GM19239 (cell line): Measurements from ENCODE around the gene BMX.

ENCODE experiments used
- DNase-seq: peaks from one replicate; pipeline ENCODE4 v3.0.0; 2011; ENCODE audit warnings: low spot score; ENCODE audit not compliant: insufficient read length
- FAIRE-seq: peaks from 2 replicates; lab custom pipeline; 2011; peaks lifted over from hg19 to GRCh38; lab: Jason Lieb, UNC

BMX gene

DNA sequence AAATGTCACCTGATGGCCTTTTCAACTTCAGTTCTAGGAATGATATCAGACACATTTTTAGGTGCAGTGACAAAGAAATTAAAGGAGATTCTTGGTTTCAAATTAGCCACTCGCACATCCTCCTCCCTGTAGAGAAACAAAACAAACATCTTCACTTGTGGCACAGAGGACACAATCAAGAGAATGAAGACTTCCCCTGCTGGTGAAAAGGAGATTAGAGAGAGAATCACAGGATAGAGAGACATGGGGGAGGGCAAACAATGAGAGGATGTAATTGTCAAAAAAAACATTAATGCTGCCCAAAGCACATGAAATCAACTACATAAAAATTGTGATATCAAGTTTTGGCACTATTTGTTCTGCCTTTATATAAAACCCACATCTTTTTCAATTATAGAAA lies 65.6 kb downstream of the BMX start:
- no peak for DNase-seq
- no peak for FAIRE-seq

DNA sequence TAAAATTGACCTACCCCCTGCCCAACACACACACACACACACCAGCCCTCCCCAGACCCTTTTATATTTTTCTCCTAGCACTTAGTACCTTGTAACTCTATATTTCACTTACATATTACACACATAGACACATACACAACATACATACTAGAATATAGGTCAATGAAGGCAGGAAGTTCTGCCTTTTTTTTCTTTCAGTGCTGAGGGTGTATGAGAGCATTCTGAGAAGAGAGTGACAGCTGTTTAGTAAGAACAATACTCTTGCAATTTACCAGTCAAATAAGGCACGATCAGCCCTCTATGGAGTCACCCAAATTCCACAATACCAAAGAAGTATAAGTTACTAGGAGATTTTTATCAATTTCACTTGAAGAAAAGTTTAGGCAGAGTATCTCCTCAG lies 66.7 kb downstream of the BMX start:
- DNase-seq (no peak), FAIRE-seq (no peak)

DNA sequence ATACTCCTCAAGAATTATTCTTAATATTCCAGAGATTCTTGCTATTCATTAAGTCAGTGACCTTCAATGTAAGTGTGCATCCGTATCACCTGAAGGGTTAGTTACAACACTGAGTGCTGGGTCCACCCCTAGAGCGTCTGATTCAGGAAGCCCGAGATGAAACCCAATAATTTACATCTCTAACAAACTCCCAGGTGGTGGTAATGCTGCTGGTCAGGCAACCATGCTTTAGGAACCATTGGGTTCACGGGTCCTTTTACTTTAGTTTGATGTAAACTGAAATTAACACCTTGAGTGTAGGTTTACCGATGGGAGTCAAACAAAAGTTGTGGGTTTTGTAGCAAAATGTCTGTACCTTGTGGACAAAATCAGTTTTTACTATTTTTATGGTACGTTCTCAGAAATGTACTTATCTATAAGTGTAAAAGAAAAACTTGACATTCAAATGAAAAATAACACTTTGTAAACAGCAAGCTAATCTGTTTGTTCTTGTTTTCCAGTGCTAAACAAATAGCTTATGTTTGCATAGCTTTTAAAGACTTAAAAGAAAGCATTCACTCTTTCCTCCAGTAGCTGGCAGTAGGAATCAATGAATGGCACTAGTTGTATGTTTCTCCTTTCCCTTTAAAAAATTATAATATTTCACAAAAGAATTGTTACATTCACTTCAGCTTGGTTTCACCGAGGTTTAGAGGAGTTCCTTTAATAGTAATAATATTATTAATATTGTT lies 67.4 kb downstream of the BMX start:
- DNase-seq (no peak), FAIRE-seq (no peak)

DNA sequence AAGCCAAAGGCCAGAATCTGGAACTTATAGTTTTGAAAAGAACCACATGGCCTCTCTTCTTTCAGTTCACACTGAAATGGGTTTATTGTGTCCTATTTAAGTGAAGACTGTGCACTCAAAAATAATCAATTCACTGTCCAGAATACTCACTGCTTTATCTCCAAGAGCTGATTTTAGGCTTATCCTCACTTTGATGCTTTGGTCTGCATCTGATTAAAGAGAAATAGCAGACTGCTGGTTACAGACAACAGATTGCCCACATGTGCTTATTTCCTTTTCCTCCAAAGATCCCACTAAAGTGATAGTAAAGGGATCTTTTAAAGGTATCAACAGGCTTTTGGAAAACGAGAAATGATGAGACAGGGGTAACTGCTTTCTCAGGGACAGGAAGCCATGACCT lies 69.5 kb downstream of the BMX start:
- no peak for FAIRE-seq
- no peak for DNase-seq

DNA sequence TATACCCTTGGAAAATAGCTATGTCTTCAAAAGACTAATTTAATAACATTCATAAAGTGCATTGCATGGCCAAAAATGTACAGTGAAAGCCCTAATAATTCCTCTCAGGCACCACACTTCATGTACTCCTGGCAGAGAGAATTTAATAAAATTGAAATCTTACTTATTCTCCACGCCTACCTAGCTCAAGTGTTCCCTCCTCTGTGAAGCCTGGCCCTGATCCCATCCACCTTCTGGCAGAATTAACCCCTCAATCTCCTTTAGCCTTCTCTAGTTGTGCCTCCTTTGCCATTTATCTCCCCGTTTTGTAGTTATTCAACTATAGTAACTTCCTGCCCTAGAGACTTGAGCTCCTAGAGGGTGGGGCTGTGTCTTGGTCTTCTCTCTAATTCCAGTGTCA lies 73.4 kb downstream of the BMX start:
- DNase-seq (no peak), FAIRE-seq (peak; percentile 49)

DNA sequence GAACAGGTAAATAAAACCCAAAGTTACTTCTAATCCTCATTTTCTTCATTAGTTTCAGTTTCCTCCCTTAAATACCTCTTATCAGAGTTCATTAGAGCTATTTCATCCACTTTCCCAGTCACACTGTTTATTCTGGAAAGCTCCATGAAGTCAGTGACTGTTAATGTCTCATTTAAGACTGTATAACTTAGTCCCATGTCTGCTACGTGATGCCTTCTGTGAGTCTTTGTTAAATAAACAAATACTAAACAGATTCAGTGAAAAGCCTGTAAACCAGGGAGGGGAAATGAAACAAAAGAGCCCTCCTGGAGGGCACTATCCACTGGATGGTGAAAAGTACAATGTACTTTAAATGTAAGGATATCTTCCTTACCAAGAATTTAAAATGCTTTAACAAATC lies 75.4 kb downstream of the BMX start:
- FAIRE-seq (no peak), DNase-seq (no peak)

DNA sequence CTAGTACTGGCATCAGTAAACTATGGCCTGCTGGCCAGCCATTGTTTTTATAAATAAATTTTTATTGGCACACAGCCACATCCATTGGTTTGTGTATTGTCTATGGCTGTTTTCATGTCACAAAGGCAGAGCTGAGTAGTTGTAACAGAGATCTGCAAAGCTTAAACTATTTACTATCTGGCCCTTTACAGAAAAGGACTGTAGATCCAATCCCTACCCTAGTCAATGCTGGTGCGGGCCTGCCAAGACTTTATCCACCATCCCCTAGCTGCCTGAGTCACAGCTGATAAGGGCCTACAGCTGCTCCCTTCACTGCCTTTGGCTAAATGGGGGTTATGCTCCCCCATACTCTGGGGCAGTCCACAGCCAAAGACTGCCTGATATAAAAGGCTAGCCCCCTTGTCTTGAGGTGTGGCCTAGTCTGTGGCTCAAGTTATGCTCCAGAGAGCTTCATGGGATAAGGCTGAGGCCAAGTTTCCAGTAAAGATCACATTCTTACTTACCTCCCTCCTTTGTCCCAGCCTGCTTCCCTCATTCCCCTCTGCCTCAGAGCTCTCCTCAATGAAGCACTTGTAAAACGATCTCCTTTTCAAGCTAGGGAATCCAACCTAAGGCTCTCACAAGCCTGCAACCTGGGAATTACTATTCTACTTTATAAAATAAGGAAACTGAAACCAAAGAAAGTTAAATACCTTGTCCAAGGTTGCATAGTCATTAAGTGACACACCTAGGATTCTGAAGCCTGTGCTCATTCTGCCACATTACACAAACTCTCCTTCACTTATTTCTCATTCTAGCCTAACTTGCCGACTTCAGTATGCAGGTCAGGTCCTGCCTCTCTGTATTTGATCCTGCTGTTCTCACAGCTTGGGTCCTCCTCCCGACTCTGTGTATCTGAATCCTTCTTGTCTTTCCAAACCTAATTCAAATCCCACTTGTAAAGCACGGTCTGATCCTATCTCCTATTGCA lies 79.5 kb downstream of the BMX start:
- no peak for FAIRE-seq
- DNase-seq = no peak

DNA sequence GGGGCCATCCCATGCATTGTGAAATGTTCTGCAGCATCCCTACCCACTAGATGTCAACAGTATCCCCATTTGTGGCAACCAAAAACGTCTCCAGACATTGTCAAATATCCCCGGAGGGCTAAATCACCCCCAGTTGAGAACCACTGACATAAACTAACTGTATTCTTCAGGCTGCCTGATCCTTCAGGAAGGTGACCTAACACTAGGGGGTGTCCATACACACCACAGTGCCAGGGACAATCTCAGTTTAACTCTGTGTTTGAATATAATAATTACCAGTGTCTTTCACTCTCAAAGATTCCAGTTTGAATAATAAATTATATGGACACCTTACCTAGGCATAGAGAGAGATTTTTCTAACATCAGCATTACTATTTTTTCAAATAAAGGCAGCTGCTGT lies 93.8 kb downstream of the BMX start:
- FAIRE-seq (no peak), DNase-seq (no peak)

DNA sequence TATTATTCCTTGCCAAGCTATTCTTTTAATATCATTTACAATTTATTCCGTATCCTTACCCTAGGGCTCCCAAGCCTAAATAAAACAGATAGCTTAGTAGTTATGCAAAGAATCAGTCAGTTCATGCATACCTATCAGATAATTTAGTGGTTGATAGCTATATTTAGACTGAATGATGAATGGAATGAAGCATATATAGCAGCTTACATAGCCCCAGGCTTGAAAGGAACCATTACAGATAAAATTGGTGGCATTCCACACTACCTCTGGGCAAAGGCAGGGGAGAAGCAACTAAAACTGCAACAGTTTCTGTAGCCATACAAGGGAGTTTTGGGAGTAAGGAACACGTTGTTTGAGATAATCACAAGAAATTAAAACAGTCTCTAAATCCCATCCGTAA lies 97.4 kb downstream of the BMX start:
- no peak for FAIRE-seq
- DNase-seq = no peak

DNA sequence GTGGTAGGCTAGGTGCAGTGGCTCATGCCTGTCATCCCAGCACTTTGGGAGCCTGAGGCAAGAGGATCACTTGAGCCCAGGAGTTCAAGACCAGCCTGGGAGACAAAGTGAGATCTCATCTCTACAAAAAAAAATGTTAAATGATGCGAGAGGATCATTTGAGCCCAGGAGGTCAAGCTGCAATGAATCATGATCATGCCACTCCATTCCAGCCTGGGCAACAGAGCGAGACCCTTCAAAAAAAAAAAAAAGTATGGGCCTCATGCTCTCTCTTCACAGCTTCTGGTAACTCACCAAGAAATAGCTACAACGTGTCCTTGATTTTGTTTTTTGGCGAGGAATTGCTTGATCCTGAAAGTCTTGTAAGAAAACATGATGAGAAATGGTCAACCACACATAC lies 98.9 kb downstream of the BMX start:
- FAIRE-seq = no peak

DNA sequence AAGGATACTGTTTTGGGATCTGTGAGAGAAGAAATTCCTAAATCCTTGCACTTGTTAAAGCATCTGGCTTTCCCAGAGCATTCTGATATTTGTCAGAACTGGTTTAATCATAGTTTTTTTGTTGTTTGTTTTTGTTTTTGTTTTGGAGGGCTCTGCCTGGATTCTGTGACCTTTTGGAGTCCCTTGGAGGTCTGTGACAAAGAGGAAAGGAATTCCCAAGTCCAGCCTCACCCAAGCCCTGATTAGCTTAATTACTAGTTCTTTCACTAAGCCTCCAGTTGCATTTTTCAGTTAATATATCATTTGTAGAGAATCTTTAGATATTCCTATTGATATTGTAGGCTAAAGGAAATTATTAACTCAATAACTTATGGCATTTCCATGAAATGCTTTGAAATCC lies 99.4 kb downstream of the BMX start:
- DNase-seq = no peak
- FAIRE-seq = no peak

More for the DNA sequence above, 98.9 kb downstream of the BMX start:
- no peak for DNase-seq

DNA sequence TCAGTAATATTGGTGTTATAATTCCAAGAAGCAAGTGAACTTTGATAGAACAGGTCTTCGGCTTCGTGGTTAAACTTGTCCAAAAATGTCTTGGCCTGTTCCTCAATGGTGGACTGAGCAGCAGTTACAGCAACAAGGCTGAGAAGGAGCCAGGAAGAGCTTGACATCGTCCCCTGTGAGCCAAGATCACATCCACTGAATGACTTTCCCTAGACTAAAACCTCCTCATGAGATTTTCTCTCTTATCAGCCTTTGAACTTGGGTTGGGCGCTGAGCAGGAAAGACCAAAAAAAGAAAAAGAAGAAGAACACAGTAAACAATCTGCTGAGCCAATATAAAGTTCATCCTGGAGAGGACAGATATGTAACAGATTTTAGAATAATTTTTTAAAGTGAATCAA lies 100.1 kb downstream of the BMX start, which contains the start of gene ACE2:
ACE2 (minus strand) TSS at position 216 of the 400 bp plus-strand sequence; CDS start at position 167, 49 bp downstream.
- DNase-seq (no peak), FAIRE-seq (no peak)

DNA sequence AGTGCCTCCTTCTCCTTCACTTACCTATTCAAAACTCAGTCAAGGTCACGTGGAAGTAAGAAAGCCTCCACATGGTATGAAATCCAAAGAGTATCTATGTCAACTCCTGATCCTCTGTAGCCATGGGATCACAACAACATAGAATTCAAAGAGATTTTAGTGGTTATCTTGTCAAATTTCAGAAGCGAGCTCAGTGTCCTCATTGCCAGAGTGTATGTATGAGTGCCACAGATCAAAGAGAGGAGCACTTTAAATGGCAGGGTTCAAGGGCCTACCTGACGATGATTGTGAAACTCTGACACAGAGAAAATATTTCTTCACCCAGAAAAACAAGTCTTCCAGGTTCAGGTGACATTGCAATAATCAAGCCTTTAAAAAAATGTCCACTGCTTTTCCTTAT lies 101.3 kb downstream of the BMX start:
- DNase-seq (no peak), FAIRE-seq (no peak)

DNA sequence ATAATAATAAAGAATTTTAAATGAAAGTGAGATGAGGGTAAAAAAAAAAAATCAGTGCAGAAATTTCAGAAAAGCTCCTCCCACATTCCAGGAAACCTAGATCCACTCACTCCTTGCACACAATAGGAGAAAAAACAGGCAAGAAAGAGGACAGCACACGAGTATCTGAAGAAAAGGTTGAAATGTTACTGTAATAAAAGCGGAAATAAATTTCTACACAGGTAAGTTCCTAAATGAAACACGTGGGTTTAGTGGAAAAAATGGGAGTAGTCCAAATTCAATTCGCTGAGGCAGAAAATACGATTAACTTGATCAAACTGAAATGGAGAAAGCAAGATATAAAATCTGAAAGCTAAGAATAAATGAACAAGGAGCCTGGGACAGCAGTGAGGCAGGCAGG lies 102.2 kb downstream of the BMX start:
- no peak for FAIRE-seq
- no peak for DNase-seq

DNA sequence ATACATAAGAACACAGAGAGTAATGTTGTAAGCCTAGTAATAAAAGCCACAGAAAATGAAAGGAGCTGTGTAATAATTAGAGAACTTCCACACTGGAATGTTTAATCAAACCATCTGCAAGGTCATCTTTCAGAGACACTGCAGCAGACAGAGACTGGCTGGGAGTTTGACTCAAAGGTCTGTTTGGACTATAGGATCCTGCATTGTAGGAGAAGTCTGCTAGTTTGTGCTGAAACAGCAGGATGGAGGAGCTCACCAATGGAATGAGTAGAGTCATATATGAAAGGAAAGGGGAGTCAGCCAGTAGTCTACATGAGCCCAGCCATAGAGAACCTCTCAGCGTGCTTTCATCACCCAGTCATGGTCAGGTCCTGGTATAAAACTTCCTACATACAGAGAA lies 104.6 kb downstream of the BMX start:
- DNase-seq (no peak), FAIRE-seq (no peak)
